SK-N-SH (cell line): Measurements from ENCODE around the gene PRPF18. TPM values are rescaled to one million over a fixed set of nuclear protein-coding genes. Genes with fewer than 3 reads are reported as not detected.

Source experiments
- CTCF ChIA-PET: fragments of 300-600, 350-600 bp; formaldehyde crosslinking; extraction: SDS; loops from one replicate; lab custom pipeline; 2021; lab: Yijun Ruan, JAX
- POLR2A ChIA-PET: fragments of 350-600 bp; sonication (Branson Sonifier 250); formaldehyde crosslinking; extraction: SDS; loops from one replicate; lab custom pipeline; 2020; ENCODE audit warnings: antibody characterized with exemption, inconsistent platforms; lab: Yijun Ruan, JAX
- DNase-seq: peaks from one replicate; pipeline ENCODE4 v3.0.0; 2012
- H2AFZ ChIP-seq: fragments of 200-600 bp; sonication (generic); 2 replicates; pipeline ENCODE4 v1.8.1; 2016; ENCODE audit warnings: antibody characterized with exemption, mild to moderate bottlenecking, low read depth
- H3F3A ChIP-seq: fragments of 200-600 bp; sonication (generic); replicated peaks from 2 replicates; pipeline ENCODE3; 2016; ENCODE audit warnings: antibody characterized with exemption, mild to moderate bottlenecking; ENCODE audit not compliant: insufficient read depth
- H3K27ac ChIP-seq, 2 experiments: fragments of 200-500 bp in 1 of 2; fragments of 200-600 bp in 1 of 2; sonication (Bioruptor generic) in 1 of 2; sonication (generic), shearing (Covaris generic) in 1 of 2; 2 replicates each; pipeline versions ENCODE4 v1.5.1 to v1.6.1; 2014 to 2016; ENCODE audit warnings: low read depth in 2 of 2, inconsistent platforms in 1 of 2, low read length in 1 of 2, mild to moderate bottlenecking in 1 of 2, mixed read lengths in 1 of 2
- H3K27me3 ChIP-seq: fragments of 200-600 bp; sonication (generic), shearing (Covaris generic); 2 replicates; pipeline ENCODE4 v1.6.1; 2016; ENCODE audit warnings: mixed run types; ENCODE audit not compliant: insufficient read depth
- H3K36me3 ChIP-seq, 2 experiments: fragments of 200-500 bp in 1 of 2; fragments of 200-600 bp in 1 of 2; sonication (Bioruptor generic) in 1 of 2; sonication (generic) in 1 of 2; replicated peaks in 1 of 2; 2 replicates each; pipeline versions ENCODE3 to v1.5.1; 2014 to 2016; ENCODE audit warnings: low read length in 1 of 2, mild to moderate bottlenecking in 1 of 2; ENCODE audit not compliant: insufficient read depth in 2 of 2, control insufficient read depth in 1 of 2
- H3K4me1 ChIP-seq, 2 experiments: fragments of 200-500 bp in 1 of 2; fragments of 200-600 bp in 1 of 2; sonication (Bioruptor generic) in 1 of 2; sonication (generic), shearing (Covaris generic) in 1 of 2; 2 replicates each; pipeline versions ENCODE4 v1.5.1 to v1.6.1; 2014 to 2016; ENCODE audit warnings: low read depth in 1 of 2, low read length in 1 of 2, mixed run types in 1 of 2; ENCODE audit not compliant: insufficient read depth in 2 of 2, control insufficient read depth in 1 of 2
- H3K4me2 ChIP-seq: fragments of 200-600 bp; sonication (generic), shearing (Covaris generic); 2 replicates; pipeline ENCODE4 v1.6.1; 2017; ENCODE audit warnings: mixed run types
- H3K4me3 ChIP-seq, 2 experiments: fragments of 200-500 bp in 1 of 2; fragments of 200-600 bp in 1 of 2; sonication (Bioruptor generic) in 1 of 2; sonication (generic), shearing (Covaris generic) in 1 of 2; 2 replicates each; pipeline versions ENCODE4 v1.5.1 to v1.8.1; 2014 to 2016; ENCODE audit warnings: low read depth in 2 of 2, inconsistent platforms in 1 of 2, low read length in 1 of 2, mild to moderate bottlenecking in 1 of 2, mixed read lengths in 1 of 2, moderate library complexity in 1 of 2
- H3K79me2 ChIP-seq: fragments of 200-600 bp; sonication (generic); 2 replicates; pipeline ENCODE4 v1.8.1; 2017; ENCODE audit warnings: mild to moderate bottlenecking; ENCODE audit not compliant: insufficient read depth
- H3K9ac ChIP-seq: fragments of 200-600 bp; sonication (generic); 2 replicates; pipeline ENCODE4 v1.6.1; 2017; ENCODE audit warnings: mixed run types
- H3K9me2 ChIP-seq: fragments of 200-600 bp; sonication (generic); 2 replicates; pipeline ENCODE4 v1.6.1; 2017; ENCODE audit warnings: mixed run types
- H3K9me3 ChIP-seq: fragments of 200-600 bp; sonication (generic); 2 replicates; pipeline ENCODE4 v1.6.1; 2017; ENCODE audit warnings: mixed run types, mild to moderate bottlenecking, moderate library complexity
- H4K20me1 ChIP-seq: fragments of 200-600 bp; sonication (generic); 2 replicates; pipeline ENCODE4 v1.6.1; 2017; ENCODE audit warnings: mild to moderate bottlenecking, mixed run types; ENCODE audit not compliant: insufficient read depth
- EP300 ChIP-seq, 2 experiments: IDR thresholded peaks; 2 replicates each; pipeline versions ENCODE4 v1.4.0 to v1.6.1; 2012; ENCODE audit warnings: borderline replicate concordance in 1 of 2, low read depth in 1 of 2, low read length in 1 of 2
- EZH2phosphoT487 ChIP-seq: fragments of 200-600 bp; sonication (generic); IDR thresholded peaks from 2 replicates; pipeline ENCODE4 v1.6.1; 2017; ENCODE audit warnings: low read depth, mixed run types, mild to moderate bottlenecking, antibody characterized with exemption, moderate library complexity, borderline replicate concordance
- GABPA ChIP-seq: IDR thresholded peaks from 2 replicates; pipeline ENCODE4 v1.4.0; 2012; ENCODE audit warnings: low read depth, mild to moderate bottlenecking
- NFIC ChIP-seq: IDR thresholded peaks from 2 replicates; pipeline ENCODE4 v1.4.0; 2012; ENCODE audit warnings: borderline replicate concordance
- NRF1 ChIP-seq: IDR thresholded peaks from 2 replicates; pipeline ENCODE4 v1.6.1; 2012; ENCODE audit warnings: low read depth, mild to moderate bottlenecking, low read length
- POLR2AphosphoS5 ChIP-seq: IDR thresholded peaks from 2 replicates; pipeline ENCODE4 v1.6.1; 2012; ENCODE audit warnings: low read depth, low read length
- RAD21 ChIP-seq: IDR thresholded peaks from 2 replicates; pipeline ENCODE4 v1.6.1; 2012; ENCODE audit warnings: mild to moderate bottlenecking, low read length
- RCOR1 ChIP-seq: fragments of 150-350 bp; IDR thresholded peaks from 2 replicates; pipeline ENCODE4 v1.6.1; 2017; ENCODE audit warnings: antibody characterized with exemption, low read length
- RFX5 ChIP-seq: IDR thresholded peaks from 2 replicates; pipeline ENCODE4 v1.6.1; 2012; ENCODE audit warnings: mild to moderate bottlenecking, improper control_type of control experiment, low read length
- SIN3A ChIP-seq: IDR thresholded peaks from 2 replicates; pipeline ENCODE4 v1.6.1; 2012; ENCODE audit warnings: low read depth, mild to moderate bottlenecking, low read length, moderate library complexity, borderline replicate concordance
- TCF12 ChIP-seq: IDR thresholded peaks from 2 replicates; pipeline ENCODE4 v1.4.0; 2012
- YY1 ChIP-seq: IDR thresholded peaks from 2 replicates; pipeline ENCODE4 v1.4.0; 2012; ENCODE audit warnings: low read depth, mild to moderate bottlenecking
- WGBS: methylation state at CpG from one replicate; pipeline ENCODE4 v1.1.6; 2017; ENCODE audit warnings: low lambda C conversion rate; 5-methylcytosine and 5-hydroxymethylcytosine counted together
- polyA plus RNA-seq, 3 experiments: library from polyadenylated mRNA; depleted of rRNA; stranded (reverse); fragments of >200 nt; gene quantifications; 2 replicates each; pipeline ENCODE4 v1.2.3, GENCODE V29; 2012
- TF ChIP-seq, protein P1 (sequence below): fragments of 200-600 bp; sonication (generic); IDR thresholded peaks from 2 replicates; pipeline ENCODE4 v1.6.1; 2017; ENCODE audit warnings: antibody characterized with exemption, mild to moderate bottlenecking, moderate library complexity
- TF ChIP-seq, protein P2 (sequence below): IDR thresholded peaks from 2 replicates; pipeline ENCODE4 v1.4.0; 2012; ENCODE audit warnings: low read depth, borderline replicate concordance
- TF ChIP-seq, protein P3 (sequence below): IDR thresholded peaks from 2 replicates; pipeline ENCODE4 v1.4.0; 2012; ENCODE audit warnings: low read depth, borderline replicate concordance
- TF ChIP-seq, protein P4 (sequence below): fragments of 150-350 bp; IDR thresholded peaks from 2 replicates; pipeline ENCODE4 v1.6.1; 2017; ENCODE audit warnings: antibody characterized with exemption, low read length, low read depth, borderline replicate concordance

PRPF18 gene
- polyA plus RNA-seq, 1 of the 3 experiments (the other 2 are of a cell fraction): 12.1 TPM

DNA sequence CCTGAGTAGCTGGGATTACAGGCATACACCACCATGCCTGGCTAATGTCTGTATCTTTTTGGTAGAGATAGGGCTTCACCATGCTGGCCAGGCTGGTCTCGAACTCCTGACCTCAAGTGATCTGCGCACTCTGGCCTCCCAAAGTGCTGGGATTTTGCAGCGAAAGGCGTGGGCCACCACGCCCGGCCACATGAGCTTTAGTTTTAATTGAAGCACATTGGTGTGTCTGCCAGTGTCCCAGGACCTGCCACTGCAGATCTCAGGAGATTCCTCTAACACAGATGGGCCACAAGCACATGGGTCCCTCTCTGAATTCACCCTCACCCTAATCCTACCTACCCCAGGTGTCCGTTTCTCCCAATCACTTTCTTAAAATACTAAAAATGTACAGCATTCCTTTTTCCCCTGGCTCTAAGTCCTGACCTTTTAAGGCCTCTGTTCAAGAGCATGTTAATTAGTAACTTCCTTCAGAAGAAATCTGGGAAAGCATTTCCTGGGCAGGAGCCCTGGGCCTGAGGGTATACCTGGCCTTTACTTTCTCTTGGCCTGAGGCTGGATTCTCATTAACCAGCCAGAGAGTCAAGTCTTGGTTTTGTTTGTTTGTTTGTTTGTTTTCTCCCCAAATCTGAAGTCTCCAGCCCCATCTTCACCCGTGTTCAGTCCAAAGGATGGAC, 82.6 kb downstream of the PRPF18 start (continued):
- TF ChIP-seq, protein P1, sequence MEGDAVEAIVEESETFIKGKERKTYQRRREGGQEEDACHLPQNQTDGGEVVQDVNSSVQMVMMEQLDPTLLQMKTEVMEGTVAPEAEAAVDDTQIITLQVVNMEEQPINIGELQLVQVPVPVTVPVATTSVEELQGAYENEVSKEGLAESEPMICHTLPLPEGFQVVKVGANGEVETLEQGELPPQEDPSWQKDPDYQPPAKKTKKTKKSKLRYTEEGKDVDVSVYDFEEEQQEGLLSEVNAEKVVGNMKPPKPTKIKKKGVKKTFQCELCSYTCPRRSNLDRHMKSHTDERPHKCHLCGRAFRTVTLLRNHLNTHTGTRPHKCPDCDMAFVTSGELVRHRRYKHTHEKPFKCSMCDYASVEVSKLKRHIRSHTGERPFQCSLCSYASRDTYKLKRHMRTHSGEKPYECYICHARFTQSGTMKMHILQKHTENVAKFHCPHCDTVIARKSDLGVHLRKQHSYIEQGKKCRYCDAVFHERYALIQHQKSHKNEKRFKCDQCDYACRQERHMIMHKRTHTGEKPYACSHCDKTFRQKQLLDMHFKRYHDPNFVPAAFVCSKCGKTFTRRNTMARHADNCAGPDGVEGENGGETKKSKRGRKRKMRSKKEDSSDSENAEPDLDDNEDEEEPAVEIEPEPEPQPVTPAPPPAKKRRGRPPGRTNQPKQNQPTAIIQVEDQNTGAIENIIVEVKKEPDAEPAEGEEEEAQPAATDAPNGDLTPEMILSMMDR: no peak
- TF ChIP-seq EP300 (IDR thresholded peaks at IDR 0.05; ENCODE audit: borderline replicate concordance in 1 of 2, low read depth in 1 of 2, low read length in 1 of 2) (no peak), POLR2AphosphoS5 (no peak), TCF12 (no peak), EZH2phosphoT487 (no peak), NFIC (no peak), GABPA (no peak), YY1 (no peak), RAD21 (no peak), SIN3A (no peak), RFX5 (no peak)
- TF ChIP-seq, protein P2, sequence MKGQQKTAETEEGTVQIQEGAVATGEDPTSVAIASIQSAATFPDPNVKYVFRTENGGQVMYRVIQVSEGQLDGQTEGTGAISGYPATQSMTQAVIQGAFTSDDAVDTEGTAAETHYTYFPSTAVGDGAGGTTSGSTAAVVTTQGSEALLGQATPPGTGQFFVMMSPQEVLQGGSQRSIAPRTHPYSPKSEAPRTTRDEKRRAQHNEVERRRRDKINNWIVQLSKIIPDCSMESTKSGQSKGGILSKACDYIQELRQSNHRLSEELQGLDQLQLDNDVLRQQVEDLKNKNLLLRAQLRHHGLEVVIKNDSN: no peak
- TF ChIP-seq, protein P3, sequence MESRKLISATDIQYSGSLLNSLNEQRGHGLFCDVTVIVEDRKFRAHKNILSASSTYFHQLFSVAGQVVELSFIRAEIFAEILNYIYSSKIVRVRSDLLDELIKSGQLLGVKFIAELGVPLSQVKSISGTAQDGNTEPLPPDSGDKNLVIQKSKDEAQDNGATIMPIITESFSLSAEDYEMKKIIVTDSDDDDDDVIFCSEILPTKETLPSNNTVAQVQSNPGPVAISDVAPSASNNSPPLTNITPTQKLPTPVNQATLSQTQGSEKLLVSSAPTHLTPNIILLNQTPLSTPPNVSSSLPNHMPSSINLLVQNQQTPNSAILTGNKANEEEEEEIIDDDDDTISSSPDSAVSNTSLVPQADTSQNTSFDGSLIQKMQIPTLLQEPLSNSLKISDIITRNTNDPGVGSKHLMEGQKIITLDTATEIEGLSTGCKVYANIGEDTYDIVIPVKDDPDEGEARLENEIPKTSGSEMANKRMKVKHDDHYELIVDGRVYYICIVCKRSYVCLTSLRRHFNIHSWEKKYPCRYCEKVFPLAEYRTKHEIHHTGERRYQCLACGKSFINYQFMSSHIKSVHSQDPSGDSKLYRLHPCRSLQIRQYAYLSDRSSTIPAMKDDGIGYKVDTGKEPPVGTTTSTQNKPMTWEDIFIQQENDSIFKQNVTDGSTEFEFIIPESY: no peak

DNA sequence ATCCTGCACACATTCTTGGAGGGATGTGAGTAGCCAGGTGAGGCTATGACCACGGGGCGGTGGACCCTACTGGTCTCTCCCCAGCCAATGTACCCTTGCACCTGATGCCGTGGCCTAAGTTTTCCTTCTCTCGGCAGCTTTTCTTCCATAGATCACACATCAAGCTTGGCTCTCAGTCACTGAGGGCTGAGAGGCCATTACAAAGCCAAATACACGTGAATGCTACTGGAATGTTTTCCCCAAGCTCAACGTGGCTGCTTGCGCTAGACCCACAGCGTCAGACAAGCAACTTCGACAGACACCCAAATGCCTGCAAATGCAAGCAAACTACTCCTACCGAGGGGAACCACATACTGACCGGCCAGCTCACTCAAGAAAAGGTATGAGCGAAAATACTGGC, 83.1 kb downstream of the PRPF18 start:
- Histone ChIP-seq H3K4me1 (peaks cover 7% of the 10 kb centered on the region in 2 experiments; a peak in 2 of 4 replicates), H3K27me3 (no peaks in the 10 kb centered on the region), H3K4me3 (no peak overlapping the region), H3K79me2 (peaks cover 11% of the 10 kb centered on the region; the same call in 1 of the 2 replicates), H3F3A (no peaks in the 10 kb centered on the region), H2AFZ (no peak overlapping the region), H4K20me1 (no peaks in the 10 kb centered on the region), H3K9ac (no peak overlapping the region), H3K4me2 (no peak overlapping the region), H3K27ac (no peak overlapping the region), H3K9me2 (no peaks in the 10 kb centered on the region), H3K9me3 (no peaks in the 10 kb centered on the region), H3K36me3 (peaks cover 54 to 60% of the 10 kb centered on the region in 2 experiments)
- TF ChIP-seq GABPA: no peak
- TF ChIP-seq, protein P1: no peak
- no peak for TF ChIP-seq RCOR1
- TF ChIP-seq, protein P4, sequence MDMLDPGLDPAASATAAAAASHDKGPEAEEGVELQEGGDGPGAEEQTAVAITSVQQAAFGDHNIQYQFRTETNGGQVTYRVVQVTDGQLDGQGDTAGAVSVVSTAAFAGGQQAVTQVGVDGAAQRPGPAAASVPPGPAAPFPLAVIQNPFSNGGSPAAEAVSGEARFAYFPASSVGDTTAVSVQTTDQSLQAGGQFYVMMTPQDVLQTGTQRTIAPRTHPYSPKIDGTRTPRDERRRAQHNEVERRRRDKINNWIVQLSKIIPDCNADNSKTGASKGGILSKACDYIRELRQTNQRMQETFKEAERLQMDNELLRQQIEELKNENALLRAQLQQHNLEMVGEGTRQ: no peak
- no peak for TF ChIP-seq NRF1
- ChIA-PET POLR2A (no interaction called here), CTCF (interaction anchor here (3.6 kb wide), 1 partner anchor 10 kb away, joined by 21 read pairs; no protein-coding TSS in a partner anchor)
- no peak for DNase-seq
- 95% methylated on average over 11 of the region's 12 CpGs for WGBS
